ENCODE results near the gene CISD2.
"Not testable (repeated sequence)": the region's sequence is repeated elsewhere in the genome, so short reads cannot be mapped to it uniquely, and the experiment has no call there.

Gene CISD2, protein sequence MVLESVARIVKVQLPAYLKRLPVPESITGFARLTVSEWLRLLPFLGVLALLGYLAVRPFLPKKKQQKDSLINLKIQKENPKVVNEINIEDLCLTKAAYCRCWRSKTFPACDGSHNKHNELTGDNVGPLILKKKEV

DNA sequence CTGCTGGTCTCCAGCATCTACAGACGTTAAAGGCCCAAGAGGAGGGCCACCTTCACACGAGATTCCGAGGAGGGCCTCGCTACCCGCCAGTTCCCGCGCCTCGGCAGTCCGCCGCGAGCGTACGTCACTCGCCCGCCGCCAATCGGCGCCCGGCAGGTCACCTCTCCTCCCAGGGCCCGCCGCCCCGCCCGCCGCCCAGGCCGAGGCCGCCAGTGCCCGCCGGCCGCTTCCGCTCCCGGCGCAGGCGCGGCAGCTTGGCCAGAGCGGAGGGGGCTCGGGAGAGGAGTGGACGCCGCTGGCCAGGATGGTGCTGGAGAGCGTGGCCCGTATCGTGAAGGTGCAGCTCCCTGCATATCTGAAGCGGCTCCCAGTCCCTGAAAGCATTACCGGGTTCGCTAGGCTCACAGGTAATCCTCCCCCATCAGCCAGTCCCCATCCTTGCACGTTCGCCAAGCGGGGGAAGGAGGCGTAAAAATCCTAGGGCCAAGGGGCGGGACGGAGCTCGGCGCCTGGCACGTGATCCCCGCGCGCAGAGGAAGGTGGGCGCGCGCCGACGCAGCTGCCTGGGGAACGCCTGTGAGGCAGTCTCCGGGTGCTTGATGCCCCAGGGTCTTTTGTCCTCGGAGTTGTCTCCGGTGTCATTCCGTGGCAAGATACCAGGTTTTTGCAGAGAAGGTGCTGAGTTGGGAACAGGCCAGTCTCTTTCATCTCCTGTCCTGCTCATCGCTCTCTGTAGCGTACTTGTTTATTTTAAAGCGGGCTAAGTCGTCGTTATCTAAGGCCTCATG, at the start of gene CISD2:
Gene CISD2 (plus strand): TSS at position 212 of the 788 bp plus-strand sequence. CDS start 93 bp downstream, at position 305.
- DNase-seq = peak; percentile 90

- not testable (repeated sequence) for DNase-seq
These were observed 49.7 kb upstream of the CISD2 start for GRCh38 chr4:102819100-102819499.

- no peak for DNase-seq
These were observed 49.0 kb upstream of the CISD2 start for GRCh38 chr4:102819588-102820365.

DNA sequence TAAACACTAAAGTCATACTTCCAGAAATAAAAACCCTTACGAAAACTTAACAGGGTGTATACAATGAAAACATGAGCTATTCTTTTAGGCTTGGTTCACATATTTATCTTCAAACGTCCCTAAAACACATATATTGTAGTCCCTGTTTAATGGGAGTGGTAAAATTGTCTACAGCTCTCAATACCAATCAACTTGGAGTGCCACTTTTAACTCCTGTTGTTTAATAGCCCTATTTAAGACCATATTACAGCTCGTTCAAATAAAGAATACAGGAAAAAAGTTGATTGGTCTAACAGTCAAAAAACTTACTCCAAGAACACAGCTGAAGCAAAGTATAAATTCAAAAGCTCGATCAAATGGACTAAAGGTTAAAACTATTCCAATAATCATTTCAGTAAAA, 45.3 kb upstream of the CISD2 start:
- no peak for DNase-seq

DNA sequence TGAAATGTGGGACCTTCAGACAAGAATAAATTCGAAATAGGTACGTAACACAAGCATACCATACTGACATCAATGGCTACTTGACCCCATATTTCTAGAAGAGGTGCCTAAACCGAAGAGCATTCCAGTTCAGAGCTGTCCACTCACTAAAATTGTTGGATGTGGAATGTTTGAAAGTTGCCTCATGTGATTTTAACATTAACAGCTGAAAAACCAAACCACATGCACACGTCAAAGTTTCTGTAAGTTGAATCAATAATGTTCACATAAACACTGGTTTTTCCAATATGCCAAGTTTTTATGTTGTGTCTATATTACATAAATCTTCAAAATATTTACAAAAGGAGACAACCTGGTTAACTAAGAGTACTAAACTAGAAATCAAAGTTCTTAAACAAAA, 44.9 kb upstream of the CISD2 start:
- DNase-seq = no peak

DNA sequence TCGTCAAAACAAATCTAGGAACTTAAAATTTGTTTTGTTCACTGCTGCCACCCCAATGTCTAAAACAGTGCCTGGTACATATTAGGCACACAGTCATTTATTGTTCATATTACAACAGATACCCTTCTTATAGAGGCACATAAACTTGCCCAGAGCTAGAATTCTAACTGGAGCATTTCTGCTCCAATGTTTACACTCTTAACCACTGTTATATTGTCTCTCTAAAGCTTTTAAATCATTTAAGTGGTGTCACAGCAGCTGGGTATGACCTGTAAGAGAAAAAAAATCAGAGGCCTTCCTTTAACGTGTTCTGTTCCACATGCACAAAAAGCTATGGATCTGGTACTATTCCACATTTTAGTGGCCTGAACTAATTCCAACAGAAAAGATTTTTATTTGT, 44.4 kb upstream of the CISD2 start:
- no peak for DNase-seq

- DNase-seq = peak; percentile 44
These were observed 43.3 kb upstream of the CISD2 start for GRCh38 chr4:102825261-102826091.

GRCh38 chr4:102826105-102826889, 42.5 kb upstream of the CISD2 start:
- DNase-seq = no peak

DNA sequence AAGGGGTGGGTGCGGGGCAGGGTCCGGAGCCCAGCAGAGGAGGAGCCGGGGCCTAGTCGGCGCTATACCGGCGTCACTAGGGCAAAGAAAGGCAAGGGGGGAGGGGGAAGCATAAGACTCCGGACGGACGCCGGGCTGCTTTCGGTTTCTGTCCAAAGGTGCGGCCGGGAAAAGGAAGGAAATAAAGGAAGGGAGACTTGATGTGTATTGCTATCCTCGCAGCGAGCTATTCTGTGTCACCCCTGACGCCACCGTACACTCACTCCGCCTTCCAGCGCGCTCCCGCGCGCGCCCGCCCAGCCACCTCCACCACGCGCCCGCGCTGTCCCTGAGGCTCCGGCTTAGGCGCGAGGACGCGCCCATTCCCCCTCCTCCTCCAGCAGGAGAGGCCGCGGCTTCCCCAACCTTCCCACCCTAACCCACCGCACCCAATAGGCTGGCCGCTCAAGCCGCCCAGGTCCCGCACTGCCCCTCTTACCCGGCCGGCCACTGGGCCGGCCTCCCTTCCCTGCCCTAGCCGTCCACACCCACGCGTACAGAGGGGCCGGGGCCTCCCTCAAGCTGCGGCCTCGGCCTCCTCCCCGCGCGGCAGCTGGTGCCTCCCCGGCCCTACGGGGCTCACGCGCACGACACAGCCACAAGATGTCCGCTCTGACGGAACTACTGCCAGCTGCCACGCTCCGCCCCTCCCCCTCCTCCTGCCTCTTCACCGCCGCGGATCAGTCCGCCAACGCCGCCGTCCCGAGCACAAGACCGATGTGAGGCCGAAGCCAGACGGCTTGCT, 41.7 kb upstream of the CISD2 start, which contains the start of gene UBE2D3:
Gene UBE2D3 (minus strand): TSS at position 662 of the 784 bp plus-strand sequence. CDS start 1,043 bp downstream, outside the sequence.
- DNase-seq = peak; percentile 95

DNA sequence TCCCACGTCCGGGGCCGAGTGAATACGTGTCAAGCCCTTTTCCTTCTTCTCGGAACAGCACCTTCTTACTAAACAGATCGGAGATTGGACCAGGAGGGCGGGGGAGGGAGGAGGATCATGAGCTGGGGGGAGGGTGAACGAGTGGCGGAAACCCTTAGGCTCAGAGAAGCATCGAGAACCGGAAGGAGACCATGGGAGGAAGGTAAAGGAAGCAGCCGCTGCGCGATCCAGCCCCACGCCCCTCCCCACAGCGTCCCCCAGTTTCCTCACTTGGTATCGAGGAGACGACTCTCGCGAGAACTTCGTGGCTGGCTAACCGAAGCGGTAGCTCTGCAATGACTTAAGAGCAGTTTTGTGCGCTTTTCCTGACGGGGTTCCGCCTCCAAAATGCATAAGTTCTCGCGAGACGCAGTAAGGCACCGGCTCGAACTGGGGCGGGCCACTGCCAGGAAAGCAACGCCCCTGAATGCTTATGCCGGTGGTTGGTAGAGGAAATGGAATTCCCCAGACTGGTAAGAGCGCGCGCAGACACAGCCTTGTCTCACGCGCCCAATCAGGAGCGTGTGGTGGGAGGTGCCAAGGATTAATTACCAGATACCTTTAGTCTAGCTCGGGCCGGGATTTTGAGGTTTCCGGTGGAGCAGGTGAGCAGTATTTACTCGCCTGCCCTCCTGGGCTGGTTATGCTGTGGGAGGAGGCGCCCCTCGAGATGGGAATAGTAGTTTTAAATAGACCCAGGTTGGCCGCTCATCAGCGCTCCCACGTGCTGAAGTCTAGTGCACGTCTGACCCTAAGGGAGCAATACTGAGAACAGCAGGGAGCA, 40.9 kb upstream of the CISD2 start:
- peak; percentile 100 for DNase-seq

GRCh38 chr4:102828497-102828808, 40.3 kb upstream of the CISD2 start:
- DNase-seq = no peak

- DNase-seq = no peak
These were observed 39.0 kb upstream of the CISD2 start for GRCh38 chr4:102829803-102830202.

DNA sequence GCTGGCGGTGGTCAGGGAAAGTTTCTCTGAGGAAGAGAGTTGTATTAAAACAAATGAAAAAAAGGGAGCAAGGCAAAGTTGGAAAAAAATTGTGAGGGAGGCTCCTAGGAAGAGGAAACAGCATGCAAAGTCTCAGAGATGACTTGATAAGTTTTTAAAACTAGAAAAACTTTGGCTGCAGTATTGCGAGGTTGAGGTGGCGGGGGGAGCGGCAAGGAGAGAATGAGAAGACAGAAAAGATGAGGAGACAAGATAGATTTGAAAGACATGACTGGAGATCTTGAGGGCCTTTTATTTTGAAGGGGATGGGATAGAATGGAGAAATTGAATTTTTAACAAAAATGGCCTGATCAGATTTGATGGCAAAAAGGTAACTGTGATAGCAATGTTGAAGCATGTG, 36.7 kb upstream of the CISD2 start:
- no peak for DNase-seq

GRCh38 chr4:102832667-102833066, 36.1 kb upstream of the CISD2 start:
- no peak for DNase-seq

DNA sequence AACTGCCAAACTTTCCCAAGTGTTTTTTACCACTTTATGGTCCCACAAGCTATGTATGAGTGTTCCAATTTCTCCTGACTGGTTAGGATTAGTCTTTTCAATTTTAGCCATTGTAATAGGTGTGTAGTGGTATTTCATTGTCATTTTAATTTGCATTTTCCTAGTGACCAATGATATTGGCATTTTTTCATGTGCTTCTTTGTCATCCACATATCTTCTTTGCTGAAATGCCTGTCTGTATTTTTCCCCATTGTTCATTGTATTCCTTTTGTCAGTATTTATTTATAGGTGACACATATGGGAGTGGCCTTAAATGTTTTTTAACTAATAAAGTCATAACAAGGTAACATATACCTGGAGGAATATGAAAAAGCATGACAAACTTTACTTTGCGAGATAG, 32.2 kb upstream of the CISD2 start:
- no peak for DNase-seq

GRCh38 chr4:102842367-102842766, 26.4 kb upstream of the CISD2 start:
- no peak for DNase-seq

GRCh38 chr4:102843273-102843672, 25.5 kb upstream of the CISD2 start:
- no peak for DNase-seq

- no peak for DNase-seq
These were observed 24.9 kb upstream of the CISD2 start for GRCh38 chr4:102843938-102844337.

GRCh38 chr4:102847687-102848086, 21.1 kb upstream of the CISD2 start:
- no peak for DNase-seq

GRCh38 chr4:102849579-102850104, 19.1 kb upstream of the CISD2 start:
- no peak for DNase-seq

Data from CD4-positive, alpha-beta T cell treated with Interleukin-15 for 1 hour (primary cell).